ENCODE measurements around the gene RAB11A.

The RAB11A gene

DNA sequence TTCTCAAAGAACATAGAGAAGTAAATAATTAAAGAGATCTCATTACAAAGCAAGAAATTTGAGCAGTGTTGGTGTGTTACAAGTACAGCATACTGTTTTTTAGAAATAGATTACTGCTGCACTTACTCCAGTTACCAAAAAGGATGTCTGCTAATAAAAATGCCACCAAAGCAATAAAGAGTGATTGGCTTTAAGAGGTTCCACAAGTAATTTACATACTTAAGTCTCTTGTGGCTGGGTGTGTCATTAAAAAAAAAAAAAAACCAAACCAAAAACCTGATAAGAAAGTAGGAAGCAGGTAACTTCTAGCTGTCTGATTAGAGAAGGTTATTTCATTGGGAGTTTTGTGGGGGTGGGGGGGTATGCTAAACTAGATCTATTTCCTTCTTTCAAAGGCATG lies 15.2 kb downstream of the RAB11A start:
- no peaks in the 10 kb centered on the region for H3K36me3 ChIP-seq (ENCODE audit: control insufficient read depth, insufficient read depth, low read length)

DNA sequence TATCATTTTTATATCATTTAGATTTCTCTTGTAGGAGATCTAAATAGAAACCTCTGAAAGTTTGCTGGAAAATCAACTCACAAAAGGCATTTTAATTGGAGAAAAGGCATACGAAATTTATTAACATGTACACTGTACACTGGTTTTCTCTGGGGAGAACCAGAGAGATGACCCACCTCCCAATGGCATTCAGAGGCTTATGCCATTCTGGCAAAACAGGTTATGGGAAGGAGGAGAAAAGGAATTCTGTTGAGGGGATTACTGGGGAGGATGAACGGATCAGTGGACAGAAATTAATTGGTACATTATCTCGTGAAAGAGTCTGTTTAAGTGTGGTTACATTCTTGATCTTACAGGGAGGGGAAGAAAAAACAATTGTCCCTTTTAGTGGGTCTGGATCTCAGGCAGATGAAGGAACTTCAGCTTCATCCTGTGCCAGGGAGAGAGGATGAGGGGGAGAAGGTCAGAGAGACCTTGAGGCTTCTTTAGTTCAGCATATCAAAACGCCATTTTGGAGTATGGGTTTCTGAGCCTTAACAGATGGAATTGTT lies 16.5 kb downstream of the RAB11A start:
- TF ChIP-seq, protein P1, sequence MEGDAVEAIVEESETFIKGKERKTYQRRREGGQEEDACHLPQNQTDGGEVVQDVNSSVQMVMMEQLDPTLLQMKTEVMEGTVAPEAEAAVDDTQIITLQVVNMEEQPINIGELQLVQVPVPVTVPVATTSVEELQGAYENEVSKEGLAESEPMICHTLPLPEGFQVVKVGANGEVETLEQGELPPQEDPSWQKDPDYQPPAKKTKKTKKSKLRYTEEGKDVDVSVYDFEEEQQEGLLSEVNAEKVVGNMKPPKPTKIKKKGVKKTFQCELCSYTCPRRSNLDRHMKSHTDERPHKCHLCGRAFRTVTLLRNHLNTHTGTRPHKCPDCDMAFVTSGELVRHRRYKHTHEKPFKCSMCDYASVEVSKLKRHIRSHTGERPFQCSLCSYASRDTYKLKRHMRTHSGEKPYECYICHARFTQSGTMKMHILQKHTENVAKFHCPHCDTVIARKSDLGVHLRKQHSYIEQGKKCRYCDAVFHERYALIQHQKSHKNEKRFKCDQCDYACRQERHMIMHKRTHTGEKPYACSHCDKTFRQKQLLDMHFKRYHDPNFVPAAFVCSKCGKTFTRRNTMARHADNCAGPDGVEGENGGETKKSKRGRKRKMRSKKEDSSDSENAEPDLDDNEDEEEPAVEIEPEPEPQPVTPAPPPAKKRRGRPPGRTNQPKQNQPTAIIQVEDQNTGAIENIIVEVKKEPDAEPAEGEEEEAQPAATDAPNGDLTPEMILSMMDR (IDR thresholded peaks at IDR 0.05): no peak

More for the DNA sequence above, 15.2 kb downstream of the RAB11A start:
- no peak overlapping the region for H2AFZ ChIP-seq
- TF ChIP-seq, protein P1 (IDR thresholded peaks at IDR 0.05): no peak
- H3K27me3 ChIP-seq (ENCODE audit: control insufficient read depth, insufficient read depth, low read length): no peaks in the 10 kb centered on the region
- H3K9me3 ChIP-seq (ENCODE audit: control insufficient read depth, low read length): no peaks in the 10 kb centered on the region
- peaks cover 3% of the 10 kb centered on the region for H3K79me2 ChIP-seq
- H3K9ac ChIP-seq: no peak overlapping the region
- no peak overlapping the region for H3K4me2 ChIP-seq (ENCODE audit: low read length)
- no peaks in the 10 kb centered on the region for H3K4me1 ChIP-seq
- H3K4me3 ChIP-seq (ENCODE audit: low read depth, low read length): no peak overlapping the region
- no peak overlapping the region for H3K27ac ChIP-seq

DNA sequence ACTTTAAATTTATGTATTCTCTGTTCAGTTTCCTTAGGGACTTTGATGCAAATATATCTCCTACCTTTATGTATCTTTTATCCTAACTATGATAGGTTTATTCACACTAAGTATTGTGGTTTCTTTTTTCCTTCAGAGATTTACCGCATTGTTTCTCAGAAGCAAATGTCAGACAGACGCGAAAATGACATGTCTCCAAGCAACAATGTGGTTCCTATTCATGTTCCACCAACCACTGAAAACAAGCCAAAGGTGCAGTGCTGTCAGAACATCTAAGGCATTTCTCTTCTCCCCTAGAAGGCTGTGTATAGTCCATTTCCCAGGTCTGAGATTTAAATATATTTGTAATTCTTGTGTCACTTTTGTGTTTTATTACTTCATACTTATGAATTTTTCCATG lies 18.3 kb downstream of the RAB11A start:
- H3K9me3 ChIP-seq (ENCODE audit: control insufficient read depth, low read length): no peaks in the 10 kb centered on the region

More for the DNA sequence above, 16.5 kb downstream of the RAB11A start:
- H2AFZ ChIP-seq: no peak overlapping the region
- H3K36me3 ChIP-seq (ENCODE audit: control insufficient read depth, insufficient read depth, low read length): no peaks in the 10 kb centered on the region
- no peaks in the 10 kb centered on the region for H3K9me3 ChIP-seq (ENCODE audit: control insufficient read depth, low read length)
- no peaks in the 10 kb centered on the region for H3K27me3 ChIP-seq (ENCODE audit: control insufficient read depth, insufficient read depth, low read length)
- H3K79me2 ChIP-seq: peaks cover 3% of the 10 kb centered on the region
- no peak overlapping the region for H3K4me2 ChIP-seq (ENCODE audit: low read length)
- H3K9ac ChIP-seq: no peak overlapping the region
- no peak overlapping the region for H3K4me3 ChIP-seq (ENCODE audit: low read depth, low read length)
- no peak overlapping the region for H3K27ac ChIP-seq
- no peaks in the 10 kb centered on the region for H3K4me1 ChIP-seq

DNA sequence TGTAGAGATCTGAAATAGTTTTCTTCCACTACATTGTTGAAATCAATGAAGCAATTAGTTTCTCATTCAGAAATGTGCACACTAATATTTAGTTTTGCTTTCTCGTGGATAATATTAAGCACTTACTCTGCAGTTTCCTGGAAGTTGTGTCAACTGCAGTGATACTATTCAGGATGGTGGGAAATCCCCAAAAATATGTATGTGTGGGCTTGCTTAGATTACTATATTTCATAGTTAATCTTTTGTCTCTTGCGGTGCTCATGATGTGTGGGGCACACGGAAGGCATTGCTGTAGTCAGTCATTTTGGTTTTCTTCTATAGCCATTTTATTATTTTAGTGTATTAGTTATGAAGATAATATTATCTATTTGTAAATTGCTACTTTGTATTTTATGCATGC lies 19.7 kb downstream of the RAB11A start:
- Histone ChIP-seq H3K36me3 (ENCODE audit: control insufficient read depth, insufficient read depth, low read length) (no peaks in the 10 kb centered on the region), H3K9me3 (ENCODE audit: control insufficient read depth, low read length) (no peaks in the 10 kb centered on the region), H3K4me3 (ENCODE audit: low read depth, low read length) (no peak overlapping the region), H3K9ac (no peak overlapping the region), H3K4me1 (no peaks in the 10 kb centered on the region), H2AFZ (no peak overlapping the region), H3K4me2 (ENCODE audit: low read length) (no peak overlapping the region), H3K27me3 (ENCODE audit: control insufficient read depth, insufficient read depth, low read length) (no peaks in the 10 kb centered on the region), H3K79me2 (peaks cover 3% of the 10 kb centered on the region), H3K27ac (no peak overlapping the region)
- TF ChIP-seq, protein P1 (IDR thresholded peaks at IDR 0.05): no peak

More for the DNA sequence above, 18.3 kb downstream of the RAB11A start:
- H3K4me2 ChIP-seq (ENCODE audit: low read length): no peak overlapping the region
- no peak overlapping the region for H3K9ac ChIP-seq
- peaks cover 3% of the 10 kb centered on the region for H3K79me2 ChIP-seq
- no peak overlapping the region for H3K27ac ChIP-seq
- TF ChIP-seq, protein P1 (IDR thresholded peaks at IDR 0.05): no peak
- no peaks in the 10 kb centered on the region for H3K4me1 ChIP-seq
- H3K27me3 ChIP-seq (ENCODE audit: control insufficient read depth, insufficient read depth, low read length): no peaks in the 10 kb centered on the region
- H3K4me3 ChIP-seq (ENCODE audit: low read depth, low read length): no peak overlapping the region
- H2AFZ ChIP-seq: no peak overlapping the region
- H3K36me3 ChIP-seq (ENCODE audit: control insufficient read depth, insufficient read depth, low read length): no peaks in the 10 kb centered on the region

DNA sequence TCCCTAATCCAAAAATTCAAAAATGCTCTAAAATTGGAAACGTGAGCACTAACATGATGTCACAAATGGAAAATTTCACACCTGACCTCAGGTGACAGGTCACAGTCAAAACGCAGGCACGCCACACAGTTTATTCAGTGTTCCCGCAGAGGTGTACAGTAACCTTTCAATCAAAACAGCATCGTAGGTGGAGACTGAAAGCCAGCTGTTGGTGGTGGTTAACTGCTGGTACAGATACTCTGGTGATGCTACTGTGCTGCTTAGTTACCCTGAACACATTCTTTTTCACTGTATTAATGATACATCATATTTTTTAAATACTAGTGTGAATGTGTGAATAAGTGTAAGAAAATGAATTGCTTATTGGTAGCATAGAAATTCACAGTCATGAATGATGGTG lies 23.8 kb downstream of the RAB11A start:
- H3K4me1 ChIP-seq: no peaks in the 10 kb centered on the region
- no peak overlapping the region for H3K4me2 ChIP-seq (ENCODE audit: low read length)
- no peak overlapping the region for H3K9ac ChIP-seq
- no peak overlapping the region for H3K27ac ChIP-seq
- H3K27me3 ChIP-seq (ENCODE audit: control insufficient read depth, insufficient read depth, low read length): no peaks in the 10 kb centered on the region
- no peaks in the 10 kb centered on the region for H3K9me3 ChIP-seq (ENCODE audit: control insufficient read depth, low read length)
- no peak overlapping the region for H2AFZ ChIP-seq
- H3K79me2 ChIP-seq: no peaks in the 10 kb centered on the region
- H3K4me3 ChIP-seq (ENCODE audit: low read depth, low read length): no peak overlapping the region
- H3K36me3 ChIP-seq (ENCODE audit: control insufficient read depth, insufficient read depth, low read length): no peaks in the 10 kb centered on the region
- TF ChIP-seq, protein P1 (IDR thresholded peaks at IDR 0.05): no peak

All from parathyroid adenoma (tissue), 2 donors.